Chondrocyte (in vitro differentiated cells): ENCODE data around the gene TRPM3. TPM values are rescaled to one million over a fixed set of nuclear protein-coding genes. Genes with fewer than 3 reads are reported as not detected.

Experiments used
- DNase-seq: peaks from one replicate; pipeline ENCODE4 v3.0.0; 2021; ENCODE audit warnings: mixed read lengths, low spot score
- H3K27ac Mint-ChIP-seq: one replicate; pipeline ENCODE4 v1.8.0; 2021; ENCODE audit warnings: mild to moderate bottlenecking, moderate library complexity, mixed read lengths; ENCODE audit not compliant: unreplicated experiment
- H3K27me3 Mint-ChIP-seq: 2 replicates; pipeline ENCODE4 v1.8.0; 2021; ENCODE audit warnings: low read depth, mixed read lengths
- H3K36me3 Mint-ChIP-seq: 2 replicates; pipeline ENCODE4 v1.8.0; 2021; ENCODE audit warnings: low read depth, mixed read lengths
- H3K4me1 Mint-ChIP-seq: 2 replicates; pipeline ENCODE4 v1.8.0; 2021; ENCODE audit warnings: low read depth, mild to moderate bottlenecking, mixed read lengths
- H3K4me3 Mint-ChIP-seq: one replicate; pipeline ENCODE4 v1.8.0; 2021; ENCODE audit warnings: mild to moderate bottlenecking, moderate library complexity, mixed read lengths; ENCODE audit not compliant: unreplicated experiment
- H3K9me3 Mint-ChIP-seq: 2 replicates; pipeline ENCODE4 v1.8.0; 2021; ENCODE audit warnings: low read depth, mixed read lengths
- CTCF ChIP-seq: fragments of 200-600 bp; sonication (generic); IDR thresholded peaks from 2 replicates; pipeline ENCODE4 v1.5.0; 2021; ENCODE audit warnings: antibody characterized with exemption, mild to moderate bottlenecking, moderate library complexity
- total RNA-seq: library from RNA; stranded (reverse); gene quantifications from 3 replicates; pipeline ENCODE4 v1.2.1, GENCODE V29; 2021

TRPM3 gene
- total RNA-seq, 1 donor from 2014 or later, result not detected

GRCh38 chr9:70563010-70563409, 558.4 kb downstream of the TRPM3 start:
- Mint-ChIP-seq H3K36me3 (no peaks in the 10 kb centered on the region), H3K27me3 (no peaks in the 10 kb centered on the region), H3K4me1 (peaks cover 43% of the 10 kb centered on the region), H3K4me3 (no peak overlapping the region), H3K9me3 (no peaks in the 10 kb centered on the region), H3K27ac (peak overlapping the region; percentile 95)
- DNase-seq, result no peak
- no peak for TF ChIP-seq CTCF

DNA sequence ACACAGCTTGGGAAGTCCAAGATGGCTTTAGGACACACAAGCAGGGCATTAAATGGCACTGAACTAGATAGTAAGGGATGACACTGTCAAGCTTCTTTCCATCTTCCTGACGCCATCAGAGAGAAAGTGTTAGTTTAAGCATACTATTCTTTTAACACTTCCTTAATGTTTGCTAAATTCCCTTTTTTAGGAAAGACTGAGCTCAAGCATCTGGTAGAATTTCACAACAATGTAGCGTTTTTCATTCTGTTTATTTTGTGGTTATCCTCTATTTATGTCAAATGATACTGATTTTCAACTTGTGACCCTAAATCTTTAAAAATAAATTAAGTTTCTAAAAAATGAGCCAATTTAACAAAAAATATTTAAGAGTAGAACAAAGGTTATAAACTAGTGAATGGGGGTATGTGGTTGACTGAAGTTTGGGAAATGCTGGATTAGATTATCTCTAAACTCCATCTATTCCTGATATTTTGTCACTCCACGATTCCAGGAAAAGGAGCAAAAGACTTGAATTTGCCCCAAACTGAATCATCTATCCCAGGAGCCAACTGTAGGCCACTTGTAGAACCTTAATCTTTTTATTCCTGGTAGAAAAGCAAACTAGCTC, 559.5 kb downstream of the TRPM3 start:
- Mint-ChIP-seq H3K27me3 (no peaks in the 10 kb centered on the region), H3K9me3 (no peaks in the 10 kb centered on the region), H3K4me1 (peaks cover 32% of the 10 kb centered on the region), H3K4me3 (no peak overlapping the region), H3K27ac (no peak overlapping the region), H3K36me3 (no peaks in the 10 kb centered on the region)
- no peak for DNase-seq
- no peak for TF ChIP-seq CTCF

- Mint-ChIP-seq H3K9me3 (no peaks in the 10 kb centered on the region), H3K4me3 (no peak overlapping the region), H3K27ac (no peak overlapping the region), H3K4me1 (peaks cover 25% of the 10 kb centered on the region), H3K36me3 (no peaks in the 10 kb centered on the region), H3K27me3 (no peaks in the 10 kb centered on the region)
- TF ChIP-seq CTCF, result no peak
- no peak for DNase-seq
Observed at GRCh38 chr9:70561111-70561510, 560.3 kb downstream of the TRPM3 start.

DNA sequence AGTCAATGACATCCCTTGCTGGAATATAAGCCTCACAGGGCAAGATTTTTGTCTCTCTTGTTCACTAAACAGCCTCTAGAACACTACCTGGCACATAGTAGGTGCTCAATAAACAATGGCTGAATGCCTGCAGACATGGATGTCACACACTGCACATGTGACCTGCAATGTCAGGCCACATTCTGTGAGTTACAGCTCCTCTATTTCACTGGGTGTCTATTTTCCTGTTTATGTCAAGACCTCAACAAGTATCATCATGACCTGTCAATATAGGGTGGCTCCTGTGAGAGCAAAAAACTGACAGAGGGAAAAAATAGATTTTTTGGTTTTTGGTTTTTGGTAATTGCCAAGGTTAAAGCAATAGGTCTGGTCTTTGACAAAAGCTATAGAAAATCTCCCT, 562.3 kb downstream of the TRPM3 start:
- no peak for TF ChIP-seq CTCF
- no peak overlapping the region for H3K4me3 Mint-ChIP-seq
- DNase-seq, result no peak
- no peaks in the 10 kb centered on the region for H3K27me3 Mint-ChIP-seq
- no peaks in the 10 kb centered on the region for H3K9me3 Mint-ChIP-seq
- H3K27ac Mint-ChIP-seq, result no peak overlapping the region
- no peaks in the 10 kb centered on the region for H3K36me3 Mint-ChIP-seq
- H3K4me1 Mint-ChIP-seq, result peaks cover 24% of the 10 kb centered on the region

GRCh38 chr9:70557661-70558369, 563.6 kb downstream of the TRPM3 start:
- no peak overlapping the region for H3K4me3 Mint-ChIP-seq
- H3K4me1 Mint-ChIP-seq, result peaks cover 21% of the 10 kb centered on the region
- no peak overlapping the region for H3K27ac Mint-ChIP-seq
- no peak for DNase-seq
- H3K27me3 Mint-ChIP-seq, result no peaks in the 10 kb centered on the region
- no peaks in the 10 kb centered on the region for H3K9me3 Mint-ChIP-seq
- no peaks in the 10 kb centered on the region for H3K36me3 Mint-ChIP-seq
- TF ChIP-seq CTCF, result no peak
